CD4-positive, alpha-beta T cell (primary cell): ENCODE measurements around the gene JAZF1. TPM values are rescaled to one million over a fixed set of nuclear protein-coding genes. Genes with fewer than 3 reads are reported as not detected.

Experiments used
- ATAC-seq: fragments of 200-7000 bp; cut with Tn5 transposase; one replicate; pipeline ENCODE4 v1.10.0; 2022; ENCODE audit warnings: mild to moderate bottlenecking; ENCODE audit not compliant: poor library complexity
- CTCF ChIA-PET: fragments of 350-600 bp; sonication (Branson Sonifier 250); formaldehyde crosslinking; loops from one replicate; lab custom pipeline; 2021; ENCODE audit warnings: antibody characterized with exemption, inconsistent platforms; lab: Charles Lee
- POLR2A ChIA-PET: fragments of 350-600 bp; sonication (Branson Sonifier 250); formaldehyde crosslinking; loops from one replicate; lab custom pipeline; 2021; ENCODE audit warnings: antibody characterized with exemption, inconsistent platforms; lab: Charles Lee
- DNase-seq, 14 experiments: peaks; one replicate each; pipeline ENCODE4 v3.0.0-alpha.2; 2013 to 2020; ENCODE audit warnings: mixed read lengths in 2 of 14
- H3K27ac ChIP-seq, 2 donors: one replicate each; pipeline versions ENCODE4 v1.5.1 to v1.7.0; 2013; ENCODE audit warnings: low read length in 2 of 2, low read depth in 1 of 2, mild to moderate bottlenecking in 1 of 2
- H3K27me3 ChIP-seq, 2 experiments: 1 replicate in 1 of 2; 2 replicates in 1 of 2; pipeline versions ENCODE4 v1.6.1 to v1.7.0; 2013; ENCODE audit warnings: low read length in 2 of 2, control low read depth in 1 of 2, mild to moderate bottlenecking in 1 of 2, moderate library complexity in 1 of 2; ENCODE audit not compliant: insufficient read depth in 2 of 2, control insufficient read depth in 1 of 2
- H3K36me3 ChIP-seq: one replicate; pipeline ENCODE4 v1.6.1; 2013; ENCODE audit warnings: low read length, control low read depth; ENCODE audit not compliant: insufficient read depth
- H3K4me1 ChIP-seq: one replicate; pipeline ENCODE4 v1.6.1; 2013; ENCODE audit warnings: low read length, control low read depth; ENCODE audit not compliant: insufficient read depth
- H3K4me3 ChIP-seq: one replicate; pipeline ENCODE4 v1.5.1; 2013; ENCODE audit warnings: mild to moderate bottlenecking, low read length, moderate library complexity
- H3K9me3 ChIP-seq, 2 experiments: 1 replicate in 1 of 2; 2 replicates in 1 of 2; pipeline versions ENCODE4 v1.6.1 to v1.7.0; 2013; ENCODE audit warnings: low read length in 2 of 2, mild to moderate bottlenecking in 2 of 2, control low read depth in 1 of 2, moderate library complexity in 1 of 2; ENCODE audit not compliant: control insufficient read depth in 1 of 2, insufficient read depth in 1 of 2
- H3K27ac Mint-ChIP-seq: one replicate; pipeline ENCODE4 v1.8.0; 2020; ENCODE audit warnings: mixed read lengths
- H3K27me3 Mint-ChIP-seq: one replicate; pipeline ENCODE4 v1.8.0; 2021; ENCODE audit warnings: mixed read lengths
- H3K36me3 Mint-ChIP-seq: one replicate; pipeline ENCODE4 v1.8.0; 2021; ENCODE audit warnings: low read depth, mixed read lengths
- H3K4me1 Mint-ChIP-seq: one replicate; pipeline ENCODE4 v1.8.0; 2021; ENCODE audit warnings: low read depth, mixed read lengths
- H3K4me3 Mint-ChIP-seq: one replicate; pipeline ENCODE4 v1.8.0; 2020; ENCODE audit warnings: mild to moderate bottlenecking, mixed read lengths
- H3K9me3 Mint-ChIP-seq: one replicate; pipeline ENCODE4 v1.8.0; 2020; ENCODE audit warnings: mixed read lengths
- intact Hi-C, 2 experiments: fragments of 100-400 bp; cut with DNase I in 1 of 2; cut with micrococcal nuclease in 1 of 2; formaldehyde crosslinking; loops; one replicate each; pipeline versions ENCODE4 v1.15.1 to v1.9.0; 2023 to 2025; cut with DNase I, micrococcal nuclease
- total RNA-seq, 174 experiments: library from RNA in 2 of 174; stranded (reverse) in 2 of 174; gene quantifications; one replicate each; pipeline ENCODE4 v1.2.3 and lab custom pipeline; 2021 to 2026
- TF ChIP-seq, protein P1 (sequence below): fragments of 200-600 bp; IDR thresholded peaks from one replicate; pipeline ENCODE4 v1.8.0; 2022; ENCODE audit warnings: antibody characterized with exemption, mild to moderate bottlenecking

The JAZF1 gene
- total RNA-seq, 2 experiments from 2014 or later: 9.9 to 11.1 TPM

DNA sequence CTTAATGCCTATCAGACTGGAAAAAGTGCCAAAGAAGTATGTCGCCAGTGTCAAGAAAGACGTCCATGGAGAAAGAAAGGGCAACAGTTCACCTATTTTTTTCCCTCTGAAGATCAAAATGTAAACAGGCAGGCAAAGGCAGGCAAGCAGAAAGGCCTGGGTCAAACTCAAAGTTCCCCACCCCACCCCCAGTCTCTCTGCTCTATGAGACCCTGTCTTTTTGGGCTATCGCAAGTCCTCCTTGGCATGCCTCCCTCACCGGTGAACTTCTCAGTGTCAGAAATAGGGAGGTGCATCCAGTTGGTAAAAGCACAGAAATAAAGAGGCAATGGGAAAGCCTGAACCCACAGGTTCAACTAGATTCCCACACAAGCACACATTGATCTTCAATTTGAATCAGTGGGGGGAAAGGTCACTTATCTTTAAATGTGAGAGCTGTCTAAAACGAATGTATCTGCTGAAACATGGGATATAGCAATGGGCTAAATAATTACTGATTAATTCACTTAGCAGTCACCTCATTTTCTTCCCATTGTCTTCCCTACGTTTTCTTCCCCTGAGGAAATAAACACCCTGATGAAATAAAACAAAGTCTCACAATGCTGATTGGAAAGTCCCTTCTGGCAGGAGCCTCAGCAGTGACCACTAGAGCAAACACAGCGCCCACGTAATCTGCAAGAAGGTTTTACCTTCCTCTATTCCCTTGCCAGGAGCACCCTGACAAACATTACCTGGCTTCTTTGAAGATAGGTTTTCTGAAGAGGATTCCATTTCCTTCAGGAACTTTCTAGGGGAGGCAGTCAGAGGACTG lies 31.1 kb downstream of the JAZF1 start:
- no peak for DNase-seq
- POLR2A ChIA-PET: no interaction called here
- Mint-ChIP-seq H3K36me3 (no peaks in the 10 kb centered on the region), H3K27ac (peak overlapping the region; percentile 15), H3K4me3 (no peak overlapping the region), H3K27me3 (no peaks in the 10 kb centered on the region), H3K9me3 (no peaks in the 10 kb centered on the region), H3K4me1 (peaks cover 26% of the 10 kb centered on the region)
- TF ChIP-seq, protein P1, sequence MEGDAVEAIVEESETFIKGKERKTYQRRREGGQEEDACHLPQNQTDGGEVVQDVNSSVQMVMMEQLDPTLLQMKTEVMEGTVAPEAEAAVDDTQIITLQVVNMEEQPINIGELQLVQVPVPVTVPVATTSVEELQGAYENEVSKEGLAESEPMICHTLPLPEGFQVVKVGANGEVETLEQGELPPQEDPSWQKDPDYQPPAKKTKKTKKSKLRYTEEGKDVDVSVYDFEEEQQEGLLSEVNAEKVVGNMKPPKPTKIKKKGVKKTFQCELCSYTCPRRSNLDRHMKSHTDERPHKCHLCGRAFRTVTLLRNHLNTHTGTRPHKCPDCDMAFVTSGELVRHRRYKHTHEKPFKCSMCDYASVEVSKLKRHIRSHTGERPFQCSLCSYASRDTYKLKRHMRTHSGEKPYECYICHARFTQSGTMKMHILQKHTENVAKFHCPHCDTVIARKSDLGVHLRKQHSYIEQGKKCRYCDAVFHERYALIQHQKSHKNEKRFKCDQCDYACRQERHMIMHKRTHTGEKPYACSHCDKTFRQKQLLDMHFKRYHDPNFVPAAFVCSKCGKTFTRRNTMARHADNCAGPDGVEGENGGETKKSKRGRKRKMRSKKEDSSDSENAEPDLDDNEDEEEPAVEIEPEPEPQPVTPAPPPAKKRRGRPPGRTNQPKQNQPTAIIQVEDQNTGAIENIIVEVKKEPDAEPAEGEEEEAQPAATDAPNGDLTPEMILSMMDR: no peak
- ATAC-seq: no peak
- Histone ChIP-seq H3K27me3 (no peaks in the 10 kb centered on the region), H3K4me3 (no peak overlapping the region), H3K36me3 (no peaks in the 10 kb centered on the region), H3K9me3 (no peaks in the 10 kb centered on the region), H3K27ac (no peak overlapping the region), H3K4me1 (peaks cover 17% of the 10 kb centered on the region)
- CTCF ChIA-PET: no interaction called here
- intact Hi-C loops: no loop called here

DNA sequence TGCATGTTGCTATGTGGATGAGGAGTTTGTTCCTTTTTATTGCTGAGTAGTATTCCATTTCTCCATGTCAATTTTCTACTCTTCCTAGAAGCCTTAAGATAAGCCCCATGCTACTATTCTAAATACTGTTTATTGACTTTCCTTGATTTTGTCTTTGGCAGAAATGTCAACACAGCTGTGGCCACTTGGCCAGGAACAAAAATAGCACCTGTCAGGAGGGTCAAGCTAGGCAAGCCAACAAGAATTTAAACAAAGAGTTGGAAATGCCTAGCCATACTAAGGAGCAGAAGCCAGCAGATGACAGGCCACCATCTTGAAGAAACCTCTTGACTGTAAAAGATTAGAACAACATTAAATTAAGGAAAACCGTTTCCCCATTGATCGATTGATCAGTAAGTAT lies 34.7 kb downstream of the JAZF1 start:
- Mint-ChIP-seq H3K27ac (no peak overlapping the region), H3K36me3 (no peaks in the 10 kb centered on the region), H3K27me3 (no peaks in the 10 kb centered on the region), H3K9me3 (no peaks in the 10 kb centered on the region), H3K4me1 (no peaks in the 10 kb centered on the region), H3K4me3 (no peak overlapping the region)
- Histone ChIP-seq H3K9me3 (no peaks in the 10 kb centered on the region), H3K36me3 (no peaks in the 10 kb centered on the region), H3K4me1 (no peaks in the 10 kb centered on the region), H3K27me3 (no peaks in the 10 kb centered on the region), H3K4me3 (no peak overlapping the region), H3K27ac (no peak overlapping the region)
- ChIA-PET CTCF (no interaction called here), POLR2A (no interaction called here)
- intact Hi-C loops: no loop called here
- DNase-seq (no peak), ATAC-seq (no peak)
- TF ChIP-seq, protein P1: no peak

DNA sequence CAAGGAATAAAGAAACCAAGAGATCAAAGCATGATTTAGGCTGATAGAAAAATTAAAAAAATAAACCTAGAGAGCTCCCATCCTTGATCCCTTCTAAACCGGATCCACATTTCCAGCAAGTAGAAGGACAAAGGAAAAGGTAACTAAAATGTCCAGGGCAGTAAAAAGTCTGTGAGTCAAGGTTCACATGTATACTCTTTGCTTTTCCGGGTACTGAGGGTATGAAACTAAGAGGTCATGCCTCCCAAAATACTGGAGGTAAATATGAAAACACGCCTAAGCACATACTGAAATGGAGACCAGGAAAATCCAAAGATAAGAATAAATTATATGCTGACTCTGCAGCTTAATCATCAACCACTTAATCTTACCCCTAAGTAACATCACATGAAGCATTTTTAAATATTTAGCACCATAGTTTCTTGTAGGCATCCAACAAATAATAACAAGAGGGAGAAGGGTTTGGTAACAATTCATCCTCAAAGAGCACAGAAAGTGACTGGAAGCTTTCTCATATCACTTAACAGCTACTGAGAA lies 35.4 kb downstream of the JAZF1 start:
- no peak overlapping the region for H3K4me3 ChIP-seq
- no peak overlapping the region for H3K27ac ChIP-seq
- H3K27ac Mint-ChIP-seq: no peak overlapping the region
- ATAC-seq (no peak), DNase-seq (no peak)
- H3K27me3 Mint-ChIP-seq: no peaks in the 10 kb centered on the region
- intact Hi-C loops: no loop called here
- H3K36me3 Mint-ChIP-seq: no peaks in the 10 kb centered on the region
- H3K9me3 Mint-ChIP-seq: no peaks in the 10 kb centered on the region
- TF ChIP-seq, protein P1: no peak
- no peaks in the 10 kb centered on the region for H3K27me3 ChIP-seq
- ChIA-PET POLR2A (no interaction called here), CTCF (no interaction called here)
- H3K4me1 ChIP-seq: no peaks in the 10 kb centered on the region
- H3K4me1 Mint-ChIP-seq: no peaks in the 10 kb centered on the region
- no peaks in the 10 kb centered on the region for H3K9me3 ChIP-seq
- no peaks in the 10 kb centered on the region for H3K36me3 ChIP-seq
- H3K4me3 Mint-ChIP-seq: no peak overlapping the region
